Activated naive CD4-positive, alpha-beta T cell treated with anti-CD3 and anti-CD28 coated beads, Interleukin-2, amount 10 ng/mL, durations not matched to agents 7 days and 5 days (primary cell): ENCODE measurements around the gene MMP23B.
"Not testable (repeated sequence)": the region's sequence is repeated elsewhere in the genome, so short reads cannot be mapped to it uniquely, and the experiment has no call there.

Source experiments
- CTCF ChIA-PET: fragments of 350-600 bp; sonication (Branson Sonifier 250); formaldehyde crosslinking; loops from one replicate; lab custom pipeline; 2021; ENCODE audit warnings: antibody characterized with exemption; lab: Charles Lee
- DNase-seq: peaks from one replicate; pipeline ENCODE4 v3.0.0-alpha.2; 2020
- H3K27ac Mint-ChIP-seq: one replicate; pipeline ENCODE4 v1.8.0; 2021; ENCODE audit warnings: mild to moderate bottlenecking, moderate library complexity, mixed read lengths
- H3K27me3 Mint-ChIP-seq: one replicate; pipeline ENCODE4 v1.8.0; 2021; ENCODE audit warnings: mild to moderate bottlenecking, mixed read lengths
- H3K36me3 Mint-ChIP-seq: one replicate; pipeline ENCODE4 v1.8.0; 2021; ENCODE audit warnings: mixed read lengths
- H3K4me1 Mint-ChIP-seq: one replicate; pipeline ENCODE4 v1.8.0; 2021; ENCODE audit warnings: mixed read lengths
- H3K4me3 Mint-ChIP-seq: one replicate; pipeline ENCODE4 v1.8.0; 2021; ENCODE audit warnings: mild to moderate bottlenecking, moderate library complexity, mixed read lengths
- H3K9me3 Mint-ChIP-seq: one replicate; pipeline ENCODE4 v1.8.0; 2021; ENCODE audit warnings: mixed read lengths

Gene MMP23B

GRCh38 chr1:1631782-1632420, at the start of gene MMP23B:
Gene MMP23B (plus strand): TSS chr1:1632173. CDS start chr1:1632219, 46 bp downstream.
- peaks cover 5% of the 10 kb centered on the region for H3K36me3 Mint-ChIP-seq
- peak within 1 kb of the TSS; percentile 45 for H3K4me3 Mint-ChIP-seq
- DNase-seq = no peak
- no peaks in the 10 kb centered on the region for H3K9me3 Mint-ChIP-seq
- no peak within 1 kb of the TSS for H3K27ac Mint-ChIP-seq
- peaks cover 8% of the 10 kb centered on the region for H3K4me1 Mint-ChIP-seq
- CTCF ChIA-PET = no interaction called here
- H3K27me3 Mint-ChIP-seq = peaks cover 23% of the 10 kb centered on the region

- H3K27me3 Mint-ChIP-seq = peaks cover 62% of the 10 kb centered on the region
- CTCF ChIA-PET = no interaction called here
- H3K9me3 Mint-ChIP-seq = no peaks in the 10 kb centered on the region
- no peak overlapping the region for H3K4me3 Mint-ChIP-seq
- peaks cover 6% of the 10 kb centered on the region for H3K4me1 Mint-ChIP-seq
- no peaks in the 10 kb centered on the region for H3K36me3 Mint-ChIP-seq
- DNase-seq = no peak
- no peak overlapping the region for H3K27ac Mint-ChIP-seq
These were observed 49.2 kb upstream of the MMP23B start for GRCh38 chr1:1582585-1583346.

DNA sequence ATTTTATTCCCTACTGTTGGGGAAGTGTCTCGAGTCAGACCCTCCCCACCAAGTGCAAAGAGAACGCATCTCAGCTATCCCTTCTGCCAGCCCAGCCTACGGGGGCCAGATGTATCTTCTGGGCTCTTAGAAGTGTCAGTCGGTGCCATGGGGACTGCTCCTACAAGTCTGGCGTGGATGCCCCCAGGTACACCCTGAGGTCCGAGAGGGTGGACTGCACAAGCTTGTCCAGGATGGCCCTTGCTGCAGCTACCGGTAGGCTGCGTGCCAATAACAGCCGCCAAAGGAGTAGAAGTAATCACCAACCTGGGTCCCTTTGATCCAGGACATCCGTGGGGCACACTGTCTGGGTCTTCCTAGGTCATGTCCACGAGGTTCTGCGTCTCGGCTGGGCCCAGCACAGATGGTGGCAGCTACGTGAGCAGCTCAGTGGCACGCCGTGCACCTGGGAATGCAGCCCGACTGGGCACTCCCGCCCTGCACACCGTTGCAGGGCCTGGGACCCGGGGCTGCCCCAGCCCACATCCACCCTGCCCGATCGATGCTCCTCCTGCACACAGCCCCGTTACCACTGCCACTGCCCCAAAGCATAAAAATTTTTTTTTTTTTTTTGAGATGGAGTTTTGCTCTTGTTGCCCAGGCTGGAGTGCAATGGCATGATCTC, 48.5 kb upstream of the MMP23B start:
- Mint-ChIP-seq H3K36me3 (no peaks in the 10 kb centered on the region), H3K4me1 (peaks cover 6% of the 10 kb centered on the region), H3K9me3 (no peaks in the 10 kb centered on the region), H3K4me3 (no peak overlapping the region), H3K27me3 (peaks cover 57% of the 10 kb centered on the region), H3K27ac (no peak overlapping the region)
- DNase-seq = no peak
- CTCF ChIA-PET = no interaction called here

DNA sequence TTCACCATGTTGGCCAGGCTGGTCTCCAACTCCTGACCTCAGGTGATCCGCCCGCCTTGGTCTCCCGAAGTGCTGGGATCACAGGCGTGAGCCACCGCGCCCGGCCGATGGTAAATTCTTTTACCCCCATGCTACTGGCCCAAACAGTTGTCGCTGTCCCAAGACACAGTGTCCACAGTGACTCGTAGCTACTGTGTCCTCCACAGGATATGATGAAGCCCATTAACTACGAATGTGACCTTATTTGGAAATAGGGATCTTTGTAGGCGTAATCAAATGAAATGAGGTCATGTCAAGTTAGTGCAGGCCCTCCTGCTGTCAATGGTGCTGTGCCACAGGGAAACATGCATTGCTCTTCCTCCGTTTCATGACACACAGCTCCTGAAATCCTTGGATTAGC, 40.5 kb upstream of the MMP23B start:
- CTCF ChIA-PET = no interaction called here
- no peak for DNase-seq
- no peak overlapping the region for H3K4me3 Mint-ChIP-seq

DNA sequence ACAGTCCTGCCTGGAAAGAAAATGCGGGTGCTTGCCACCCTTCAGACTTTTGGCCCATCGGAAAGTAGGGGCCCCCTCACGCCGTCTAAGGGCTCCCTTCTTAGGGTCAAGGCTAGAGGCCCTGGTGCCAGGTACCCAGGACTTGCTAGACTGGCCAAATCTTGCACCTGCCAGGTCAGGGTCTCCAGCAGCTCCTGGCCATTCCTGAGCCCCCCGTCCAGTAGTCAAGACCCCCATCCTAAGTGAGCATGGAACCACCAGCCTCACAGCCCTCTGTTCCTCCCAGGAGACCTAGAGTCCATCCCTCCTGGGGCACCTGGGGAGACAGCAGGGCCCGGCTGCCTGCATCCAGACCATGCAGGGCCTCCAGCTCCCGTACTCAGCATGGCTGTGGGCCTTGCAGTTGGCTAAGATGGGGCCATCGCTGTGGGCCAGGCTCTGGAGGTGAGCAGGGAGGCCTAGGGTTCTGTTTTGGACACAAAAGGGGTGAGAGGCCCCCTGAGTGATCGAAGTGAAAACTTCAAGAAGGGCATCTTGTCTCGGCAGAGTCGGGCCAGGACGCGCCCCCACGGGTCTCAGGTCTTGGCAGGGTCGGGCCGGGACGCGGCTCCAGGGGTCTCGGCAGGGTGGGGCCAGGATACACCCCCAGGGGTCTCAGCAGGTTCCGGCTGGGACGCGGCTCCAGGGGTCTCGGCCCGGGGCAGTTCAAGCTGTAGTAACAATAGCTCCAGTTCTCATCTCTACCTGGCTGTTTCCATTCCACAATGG, 38.0 kb upstream of the MMP23B start:
- Mint-ChIP-seq H3K27ac (no peak overlapping the region), H3K36me3 (peaks cover 2% of the 10 kb centered on the region), H3K4me3 (no peak overlapping the region), H3K4me1 (peaks cover 7% of the 10 kb centered on the region), H3K27me3 (peaks cover 26% of the 10 kb centered on the region), H3K9me3 (no peaks in the 10 kb centered on the region)
- CTCF ChIA-PET = no interaction called here
- DNase-seq = no peak

More for the DNA sequence above, 40.5 kb upstream of the MMP23B start:
- Mint-ChIP-seq H3K27ac (no peak overlapping the region), H3K27me3 (peaks cover 15% of the 10 kb centered on the region), H3K4me1 (no peaks in the 10 kb centered on the region), H3K36me3 (no peaks in the 10 kb centered on the region), H3K9me3 (no peaks in the 10 kb centered on the region)

DNA sequence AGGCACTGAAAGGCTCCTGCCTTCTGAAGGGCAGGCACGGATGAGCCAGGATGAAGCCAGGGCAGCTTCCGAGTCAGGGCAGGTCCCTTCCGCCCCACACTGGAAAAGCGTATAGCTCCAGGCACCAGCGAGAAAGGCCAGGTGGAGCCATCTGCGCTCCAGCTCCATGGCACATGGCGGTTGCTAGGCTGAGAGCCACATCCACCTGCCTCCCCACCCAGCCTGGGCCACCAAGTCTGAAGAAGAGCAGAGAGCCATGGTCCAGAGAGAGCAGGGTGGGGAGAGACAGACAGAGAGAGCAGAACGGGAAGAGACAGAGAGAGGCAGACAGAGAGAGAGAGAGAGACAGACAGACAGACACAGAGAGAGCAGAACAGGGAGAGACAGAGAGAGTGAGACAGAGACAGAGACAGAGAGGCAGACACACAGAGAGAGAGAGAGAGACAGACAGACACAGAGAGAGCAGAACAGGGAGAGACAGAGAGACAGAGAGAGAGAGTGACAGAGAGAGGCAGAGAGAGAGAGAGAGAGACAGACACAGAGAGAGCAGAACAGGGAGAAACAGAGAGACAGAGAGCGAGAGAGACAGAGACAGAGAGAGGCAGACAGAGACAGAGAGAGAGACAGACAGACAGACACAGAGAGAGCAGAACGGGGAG, 37.2 kb upstream of the MMP23B start:
- H3K36me3 Mint-ChIP-seq = peaks cover 2% of the 10 kb centered on the region
- no peak overlapping the region for H3K4me3 Mint-ChIP-seq
- CTCF ChIA-PET = no interaction called here
- peaks cover 9% of the 10 kb centered on the region for H3K4me1 Mint-ChIP-seq
- H3K9me3 Mint-ChIP-seq = no peaks in the 10 kb centered on the region
- no peak overlapping the region for H3K27ac Mint-ChIP-seq
- no peak for DNase-seq
- peaks cover 26% of the 10 kb centered on the region for H3K27me3 Mint-ChIP-seq

DNA sequence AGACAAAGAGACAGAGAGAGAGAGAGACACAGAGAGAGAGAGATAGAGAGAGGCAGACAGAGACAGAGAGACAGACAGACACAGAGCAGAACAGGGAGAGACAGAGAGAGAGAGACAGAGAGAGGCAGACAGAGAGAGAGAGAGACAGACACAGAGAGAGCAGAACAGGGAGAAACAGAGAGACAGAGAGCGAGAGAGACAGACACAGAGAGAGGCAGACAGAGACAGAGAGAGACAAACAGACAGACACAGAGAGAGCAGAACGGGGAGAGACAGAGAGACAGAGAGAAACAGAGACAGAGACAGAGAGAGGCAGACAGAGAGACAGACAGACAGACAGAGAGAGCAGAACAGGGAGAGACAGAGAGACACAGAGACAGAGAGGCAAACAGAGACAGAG, 36.6 kb upstream of the MMP23B start:
- H3K4me1 Mint-ChIP-seq, H3K27ac Mint-ChIP-seq, H3K9me3 Mint-ChIP-seq, H3K36me3 Mint-ChIP-seq, DNase-seq, H3K4me3 Mint-ChIP-seq, CTCF ChIA-PET: not testable (repeated sequence)
- peaks cover 25% of the 10 kb centered on the region for H3K27me3 Mint-ChIP-seq

DNA sequence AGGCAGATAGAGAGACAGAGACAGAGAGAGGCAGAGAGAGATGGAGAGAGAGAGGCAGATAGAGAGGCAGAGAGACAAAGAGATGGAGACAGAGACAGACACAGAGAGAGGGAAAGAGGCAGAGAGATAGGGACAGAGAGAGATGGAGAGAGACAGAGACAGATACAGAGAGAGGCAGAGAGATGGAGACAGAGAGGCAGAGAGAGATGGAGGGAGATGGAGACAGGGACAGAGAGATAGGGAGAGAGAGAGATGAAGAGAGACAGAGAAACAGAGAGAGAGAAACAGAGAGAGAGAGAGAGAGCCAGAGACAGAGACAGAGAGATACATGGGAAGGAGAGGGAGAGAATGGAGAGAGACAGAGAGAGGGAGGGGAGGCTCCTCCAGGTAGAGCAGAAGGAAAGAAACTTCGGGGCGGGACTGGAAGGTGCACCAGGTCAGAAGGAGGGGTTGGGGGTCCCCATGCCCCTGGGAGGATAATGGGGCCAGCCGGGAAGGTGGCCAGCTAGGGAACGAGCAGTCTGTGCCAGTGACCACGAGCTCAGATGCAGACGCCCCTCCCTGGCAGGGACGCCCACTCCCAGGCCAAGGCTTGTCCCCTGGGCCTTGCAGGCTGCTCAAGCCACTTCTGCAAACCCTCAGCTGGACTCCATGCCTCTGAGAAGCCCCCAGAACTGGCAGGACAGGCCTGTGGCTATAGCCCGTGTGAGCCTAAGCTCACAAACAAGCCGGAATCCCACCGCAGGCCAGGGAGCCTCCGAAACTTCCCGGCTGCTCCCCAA, 35.3 kb upstream of the MMP23B start:
- Mint-ChIP-seq H3K4me3 (no peak overlapping the region), H3K36me3 (peaks cover 2% of the 10 kb centered on the region), H3K27me3 (peaks cover 35% of the 10 kb centered on the region), H3K9me3 (no peaks in the 10 kb centered on the region), H3K27ac (no peak overlapping the region), H3K4me1 (peaks cover 9% of the 10 kb centered on the region)
- no peak for DNase-seq
- CTCF ChIA-PET = interaction anchor here (1.3 kb wide), 1 partner anchor 10 kb away, joined by 3 read pairs; no protein-coding TSS in a partner anchor

DNA sequence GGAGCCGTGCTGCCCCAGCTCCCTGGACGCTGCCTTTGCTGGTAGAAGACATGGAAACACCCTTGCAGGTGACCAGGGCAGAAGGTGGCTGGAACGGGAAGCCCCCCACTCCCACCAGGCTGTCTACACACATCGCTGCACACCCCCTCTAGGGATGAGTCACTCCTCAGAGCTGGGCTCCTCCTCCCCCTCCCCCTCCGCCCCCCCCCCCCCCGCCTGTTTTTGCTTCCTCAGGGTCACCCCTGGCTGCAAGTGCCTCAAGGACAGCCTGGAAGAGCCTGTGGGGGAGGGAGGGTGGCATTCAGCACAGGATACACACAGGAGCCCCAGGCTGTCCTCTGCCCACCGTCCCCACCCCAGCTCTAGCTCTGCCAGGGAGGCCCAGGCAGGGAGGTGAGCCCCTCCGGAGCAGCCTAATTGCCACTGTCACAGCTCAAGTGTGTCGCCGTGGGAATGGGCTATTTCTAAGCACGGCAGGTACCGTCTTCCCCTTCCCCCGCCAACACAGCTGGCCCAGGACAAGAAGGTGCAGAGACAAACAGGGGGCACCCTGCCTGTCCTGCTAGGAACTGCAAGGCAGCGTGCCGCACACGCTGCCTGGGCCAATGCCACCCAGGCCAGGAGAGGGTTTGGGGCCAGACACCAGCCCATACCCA, 34.6 kb upstream of the MMP23B start:
- Mint-ChIP-seq H3K36me3 (peaks cover 2% of the 10 kb centered on the region), H3K4me1 (peaks cover 9% of the 10 kb centered on the region), H3K9me3 (no peaks in the 10 kb centered on the region), H3K4me3 (no peak overlapping the region), H3K27ac (no peak overlapping the region), H3K27me3 (peaks cover 42% of the 10 kb centered on the region)
- DNase-seq = peak; percentile 42
- CTCF ChIA-PET = interaction anchor here (1.3 kb wide), 1 partner anchor 11 kb away, joined by 3 read pairs; no protein-coding TSS in a partner anchor

DNA sequence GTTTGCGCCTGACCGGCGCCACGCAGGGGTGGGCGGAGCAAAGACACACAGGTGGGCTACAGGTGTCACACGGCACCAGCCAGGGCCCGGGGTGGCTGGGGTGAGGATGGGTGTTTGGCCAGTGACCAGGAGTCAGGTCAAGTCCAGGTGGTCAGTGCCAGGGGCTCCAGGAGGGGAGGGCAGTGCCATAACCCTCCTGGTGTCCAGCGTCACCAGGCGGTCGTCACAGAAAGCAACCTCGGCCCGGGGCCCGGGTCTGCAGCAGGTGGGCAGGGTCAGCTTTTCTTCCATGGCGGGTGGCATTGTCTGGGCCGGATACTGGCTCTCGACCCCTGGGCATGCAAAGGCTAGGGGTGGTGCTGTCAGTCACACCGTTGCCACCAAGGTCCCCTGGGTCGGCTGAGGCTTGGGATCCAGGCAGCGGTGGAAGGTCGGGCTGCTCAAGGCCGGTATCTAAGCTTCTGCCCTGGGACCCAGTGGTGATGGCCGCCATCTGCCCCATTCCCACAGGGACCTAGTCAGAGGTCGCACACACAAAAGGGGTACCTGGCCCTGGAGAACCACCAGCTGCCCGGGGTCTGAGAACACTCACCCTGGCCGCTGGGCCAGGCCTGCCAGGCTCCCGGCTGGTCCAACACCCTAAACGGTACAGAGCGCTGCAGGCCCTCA, 33.8 kb upstream of the MMP23B start:
- Mint-ChIP-seq H3K27me3 (peaks cover 42% of the 10 kb centered on the region), H3K4me1 (peaks cover 9% of the 10 kb centered on the region), H3K36me3 (peaks cover 2% of the 10 kb centered on the region), H3K9me3 (no peaks in the 10 kb centered on the region), H3K27ac (no peak overlapping the region), H3K4me3 (peak overlapping the region; percentile 77)
- CTCF ChIA-PET = no interaction called here
- no peak for DNase-seq

GRCh38 chr1:1598720-1599029, 33.3 kb upstream of the MMP23B start:
- Mint-ChIP-seq H3K9me3 (no peaks in the 10 kb centered on the region), H3K4me1 (peaks cover 9% of the 10 kb centered on the region), H3K36me3 (peaks cover 2% of the 10 kb centered on the region), H3K27me3 (peaks cover 46% of the 10 kb centered on the region), H3K27ac (peak overlapping the region; percentile 67), H3K4me3 (peak overlapping the region; percentile 77)
- no peak for DNase-seq
- CTCF ChIA-PET = no interaction called here

DNA sequence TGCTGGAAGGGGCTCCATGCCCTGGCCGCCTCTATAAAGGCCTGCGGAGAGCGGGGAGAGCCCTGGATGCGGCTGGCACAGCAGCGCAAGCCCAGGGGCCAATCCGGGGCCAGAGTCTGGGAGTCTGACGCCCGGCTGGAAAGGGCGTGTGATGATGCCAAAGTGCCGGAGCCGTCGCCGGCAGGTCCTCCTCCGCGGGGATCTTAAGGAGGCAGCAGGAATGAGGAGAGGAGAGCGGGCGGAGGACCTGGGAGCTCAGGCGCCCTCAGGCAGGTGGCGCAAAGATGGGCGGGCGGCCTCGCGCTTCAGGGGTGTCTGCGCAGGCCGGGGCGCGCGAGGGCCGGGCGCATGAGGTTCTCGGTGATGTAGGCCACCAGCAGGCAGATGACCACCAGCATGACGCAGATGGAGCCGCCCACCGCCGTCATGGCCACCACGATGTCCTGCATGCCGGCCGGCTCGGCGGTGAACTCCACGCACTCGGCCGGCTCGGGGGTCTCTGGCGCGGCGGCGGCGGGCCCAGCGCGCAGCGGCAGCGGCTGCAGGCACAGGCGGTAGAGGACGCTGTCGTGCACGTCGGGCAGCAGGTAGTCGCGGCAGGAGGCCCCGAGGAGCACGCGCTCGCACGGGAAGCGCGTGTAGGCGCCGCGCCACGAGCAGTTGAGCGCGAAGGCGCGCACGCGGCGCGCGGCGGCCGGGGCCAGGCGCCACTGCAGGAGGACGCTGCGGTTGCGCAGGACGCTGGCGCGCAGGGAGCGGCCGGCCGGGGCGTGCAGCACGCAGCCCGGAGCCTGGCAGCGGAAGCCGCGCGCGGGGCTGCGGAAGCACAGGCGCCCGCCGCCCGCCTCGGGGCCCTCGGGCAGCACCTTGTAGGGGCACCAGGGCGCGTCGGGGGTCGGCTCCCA, 32.7 kb upstream of the MMP23B start:
- Mint-ChIP-seq H3K27ac (peak overlapping the region; percentile 67), H3K4me3 (peak overlapping the region; percentile 77), H3K36me3 (peaks cover 2% of the 10 kb centered on the region), H3K27me3 (peaks cover 52% of the 10 kb centered on the region), H3K9me3 (no peaks in the 10 kb centered on the region), H3K4me1 (peaks cover 9% of the 10 kb centered on the region)
- DNase-seq = peak; percentile 67
- CTCF ChIA-PET = no interaction called here
